Endothelial cell of hepatic sinusoid (primary cell): ENCODE measurements around the gene OR12D3.
"Not testable (repeated sequence)": the region's sequence is repeated elsewhere in the genome, so short reads cannot be mapped to it uniquely, and the experiment has no call there.

Experiments used
- in situ Hi-C: cut with HindIII; loops from 2 replicates; pipeline ENCODE4 v1.10.0; 2017; ENCODE audit warnings: low sequenced_read_pairs

Gene OR12D3

GRCh38 chr6:29375191-29375590, at the start of gene OR12D3:
TSS of gene OR12D3 (minus strand) at chr6:29375291. CDS start at chr6:29375287, 4 bp downstream.
- in situ Hi-C loops, result no loop called here

GRCh38 chr6:29424575-29424974, 49.5 kb upstream of the OR12D3 start:
- in situ Hi-C loops, result no loop called here

- in situ Hi-C loops, result no loop called here
Observed at GRCh38 chr6:29424168-29424567, 49.1 kb upstream of the OR12D3 start.

GRCh38 chr6:29419516-29419915, 44.4 kb upstream of the OR12D3 start:
- in situ Hi-C loops, result no loop called here

- in situ Hi-C loops, result no loop called here
Observed at GRCh38 chr6:29414588-29414987, 39.5 kb upstream of the OR12D3 start, which contains the start of gene OR12D1. TSS of gene OR12D1 (plus strand) at chr6:29414928.

- in situ Hi-C loops, result no loop called here
Observed at GRCh38 chr6:29403801-29404200, 28.7 kb upstream of the OR12D3 start.

- in situ Hi-C loops, result no loop called here
Observed at GRCh38 chr6:29399525-29399924, 24.4 kb upstream of the OR12D3 start.

GRCh38 chr6:29395331-29395730, 20.2 kb upstream of the OR12D3 start, which contains the start of gene OR12D2:
TSS of gene OR12D2 (plus strand) at chr6:29395631. CDS start at chr6:29396700, 1,069 bp downstream.
- in situ Hi-C loops, result no loop called here

- in situ Hi-C loops, result no loop called here
Observed at GRCh38 chr6:29388533-29388932, 13.4 kb upstream of the OR12D3 start.

GRCh38 chr6:29376003-29376402, 912 bp upstream of the OR12D3 start:
- in situ Hi-C loops, result no loop called here

GRCh38 chr6:29368765-29369164, 6.3 kb downstream of the OR12D3 start, which contains the start of gene OR5V1:
TSS of gene OR5V1 (minus strand) at chr6:29368865. CDS start at chr6:29356195, 12,670 bp downstream.
- in situ Hi-C loops, result no loop called here

- in situ Hi-C loops, result no loop called here
Observed at GRCh38 chr6:29355603-29356002, 19.5 kb downstream of the OR12D3 start.

- in situ Hi-C loops, result no loop called here
Observed at GRCh38 chr6:29354980-29355379, 20.1 kb downstream of the OR12D3 start.

GRCh38 chr6:29349348-29349747, 25.7 kb downstream of the OR12D3 start:
- in situ Hi-C loops, result not testable (repeated sequence)

GRCh38 chr6:29345380-29345779, 29.7 kb downstream of the OR12D3 start:
- in situ Hi-C loops, result no loop called here

GRCh38 chr6:29336269-29336668, 38.8 kb downstream of the OR12D3 start:
- in situ Hi-C loops, result no loop called here

GRCh38 chr6:29332676-29333075, 42.4 kb downstream of the OR12D3 start:
- in situ Hi-C loops, result no loop called here

GRCh38 chr6:29325777-29326176, 49.3 kb downstream of the OR12D3 start:
- in situ Hi-C loops, result no loop called here
